Stimulated activated CD4-positive, alpha-beta T cell treated with anti-CD3 and anti-CD28 coated beads, Interleukin-12 subunit alpha, Interleukin-12 subunit beta, amount 100 ng/mL, for 24 hours (primary cell): ENCODE results near the gene CCR2.

ENCODE experiments used
- DNase-seq, 2 experiments: peaks; one replicate each; pipeline ENCODE4 v3.0.0-alpha.2; 2020; ENCODE audit warnings: low read depth in 2 of 2

The CCR2 gene

DNA sequence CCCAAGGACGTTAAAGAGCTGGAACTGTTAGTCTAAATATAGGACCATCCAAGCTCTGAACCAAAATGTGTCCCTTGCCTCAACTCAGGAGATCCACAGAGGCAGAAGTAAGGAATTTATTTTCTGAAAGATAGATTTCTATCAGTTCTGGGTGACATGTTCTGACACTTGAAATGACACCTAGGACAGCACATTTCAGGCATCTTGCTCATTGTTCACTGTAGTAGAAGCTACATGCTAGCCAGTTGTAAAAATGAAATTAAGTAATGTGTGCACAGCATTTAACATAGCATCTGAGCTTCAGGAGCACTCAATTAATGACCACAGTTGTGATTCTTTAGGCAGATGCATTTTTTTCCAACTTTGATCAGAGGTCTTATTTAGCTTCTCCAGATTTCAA is 567 bp downstream of the CCR2 start:
- no peak for DNase-seq

DNA sequence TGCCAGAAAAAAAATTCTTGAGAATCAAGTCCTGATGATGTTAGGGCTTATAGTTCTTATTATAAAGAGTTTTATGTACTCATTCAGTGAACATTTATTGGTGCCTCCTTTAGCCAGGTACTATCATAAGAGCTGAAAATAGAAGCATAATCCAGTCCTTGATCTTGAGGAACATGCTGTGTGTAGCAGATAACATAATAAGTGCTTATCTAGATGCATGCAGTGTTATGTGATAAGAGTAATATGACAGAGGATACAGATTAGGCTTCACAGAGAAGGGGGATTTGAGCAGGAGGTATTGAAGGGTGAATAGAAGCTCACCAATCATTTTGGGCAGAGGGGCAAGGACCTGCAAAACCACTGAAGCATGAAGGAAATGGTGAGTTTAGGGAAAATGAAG is 1.1 kb downstream of the CCR2 start:
- DNase-seq = no peak

DNA sequence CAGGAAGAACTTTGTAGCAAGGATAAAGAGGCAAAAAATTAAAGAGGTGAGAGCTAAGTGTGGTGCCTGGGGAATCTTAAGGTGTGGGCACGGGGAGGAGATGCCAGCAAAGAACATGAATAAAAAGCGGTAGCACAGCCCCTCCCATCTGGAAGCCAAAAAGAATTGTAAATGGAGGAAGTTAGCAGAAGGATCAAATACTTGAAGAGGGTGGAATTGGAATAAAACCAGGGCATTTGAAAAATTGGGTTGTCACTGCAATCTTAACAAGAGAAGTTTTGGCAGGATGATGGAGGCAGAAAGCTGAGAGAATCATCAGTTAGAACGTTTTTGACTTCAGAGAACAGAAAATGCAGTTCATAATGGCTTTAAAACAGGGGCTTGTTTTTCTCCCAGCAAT is 2.4 kb downstream of the CCR2 start:
- no peak for DNase-seq

DNA sequence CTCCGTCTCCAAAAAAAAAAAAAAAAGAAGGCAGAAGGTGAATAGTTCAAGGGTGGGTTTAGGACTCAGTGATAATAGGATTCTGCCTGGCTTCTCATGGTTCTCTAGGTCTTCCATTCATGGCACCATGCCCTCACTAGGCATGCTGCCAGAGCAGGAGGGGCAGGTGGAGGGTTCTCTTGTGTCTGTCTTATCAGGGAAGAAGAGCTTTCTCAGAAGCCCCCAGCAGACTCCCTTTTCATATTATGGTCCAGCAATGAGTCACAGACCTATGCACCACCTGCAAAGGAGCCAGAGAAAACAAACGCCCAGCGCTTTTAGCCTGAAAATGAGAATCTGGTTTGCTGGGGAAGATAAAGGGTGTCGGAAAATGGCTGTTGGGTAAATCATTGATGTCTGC is 3.0 kb downstream of the CCR2 start:
- DNase-seq = no peak

DNA sequence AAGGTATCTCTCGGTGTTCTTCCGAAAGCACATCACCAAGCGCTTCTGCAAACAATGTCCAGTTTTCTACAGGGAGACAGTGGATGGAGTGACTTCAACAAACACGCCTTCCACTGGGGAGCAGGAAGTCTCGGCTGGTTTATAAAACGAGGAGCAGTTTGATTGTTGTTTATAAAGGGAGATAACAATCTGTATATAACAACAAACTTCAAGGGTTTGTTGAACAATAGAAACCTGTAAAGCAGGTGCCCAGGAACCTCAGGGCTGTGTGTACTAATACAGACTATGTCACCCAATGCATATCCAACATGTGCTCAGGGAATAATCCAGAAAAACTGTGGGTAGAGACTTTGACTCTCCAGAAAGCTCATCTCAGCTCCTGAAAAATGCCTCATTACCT is 4.6 kb downstream of the CCR2 start:
- no peak for DNase-seq

DNA sequence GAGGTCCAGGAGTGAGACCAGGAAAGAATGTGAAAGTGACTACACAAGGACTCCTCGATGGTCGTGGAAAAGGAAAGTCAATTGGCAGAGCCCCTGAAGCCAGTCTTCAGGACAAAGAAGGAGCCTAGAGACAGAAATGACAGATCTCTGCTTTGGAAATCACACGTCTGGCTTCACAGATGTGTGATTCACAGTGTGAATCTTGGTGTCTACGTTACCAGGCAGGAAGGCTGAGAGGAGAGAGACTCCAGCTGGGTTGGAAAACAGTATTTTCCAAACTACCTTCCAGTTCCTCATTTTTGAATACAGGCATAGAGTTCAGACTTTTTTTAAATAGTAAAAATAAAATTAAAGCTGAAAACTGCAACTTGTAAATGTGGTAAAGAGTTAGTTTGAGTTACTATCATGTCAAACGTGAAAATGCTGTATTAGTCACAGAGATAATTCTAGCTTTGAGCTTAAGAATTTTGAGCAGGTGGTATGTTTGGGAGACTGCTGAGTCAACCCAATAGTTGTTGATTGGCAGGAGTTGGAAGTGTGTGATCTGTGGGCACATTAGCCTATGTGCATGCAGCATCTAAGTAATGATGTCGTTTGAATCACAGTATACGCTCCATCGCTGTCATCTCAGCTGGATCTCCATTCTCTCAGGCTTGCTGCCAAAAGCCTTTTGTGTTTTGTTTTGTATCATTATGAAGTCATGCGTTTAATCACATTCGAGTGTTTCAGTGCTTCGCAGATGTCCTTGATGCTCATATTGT is 6.0 kb downstream of the CCR2 start:
- DNase-seq = no peak

DNA sequence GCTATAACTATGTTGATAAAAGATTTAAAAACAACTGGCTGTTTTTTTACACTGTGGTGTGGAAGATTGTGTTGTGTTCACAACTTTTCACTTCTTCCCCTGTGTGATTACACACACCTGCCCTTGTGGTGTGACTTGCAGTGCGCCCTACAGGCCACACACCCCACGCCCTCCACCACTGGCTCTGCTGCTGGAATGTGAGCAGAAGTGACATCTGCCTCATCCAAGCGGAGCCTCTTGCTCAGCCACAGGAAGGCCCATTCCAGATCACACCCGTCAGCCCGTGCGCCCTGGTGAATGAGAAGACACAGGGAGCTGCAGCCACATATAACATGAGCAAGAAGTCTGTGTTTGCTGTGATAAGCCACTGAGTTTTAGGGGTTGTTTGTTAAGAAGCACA is 7.0 kb downstream of the CCR2 start:
- no peak for DNase-seq

DNA sequence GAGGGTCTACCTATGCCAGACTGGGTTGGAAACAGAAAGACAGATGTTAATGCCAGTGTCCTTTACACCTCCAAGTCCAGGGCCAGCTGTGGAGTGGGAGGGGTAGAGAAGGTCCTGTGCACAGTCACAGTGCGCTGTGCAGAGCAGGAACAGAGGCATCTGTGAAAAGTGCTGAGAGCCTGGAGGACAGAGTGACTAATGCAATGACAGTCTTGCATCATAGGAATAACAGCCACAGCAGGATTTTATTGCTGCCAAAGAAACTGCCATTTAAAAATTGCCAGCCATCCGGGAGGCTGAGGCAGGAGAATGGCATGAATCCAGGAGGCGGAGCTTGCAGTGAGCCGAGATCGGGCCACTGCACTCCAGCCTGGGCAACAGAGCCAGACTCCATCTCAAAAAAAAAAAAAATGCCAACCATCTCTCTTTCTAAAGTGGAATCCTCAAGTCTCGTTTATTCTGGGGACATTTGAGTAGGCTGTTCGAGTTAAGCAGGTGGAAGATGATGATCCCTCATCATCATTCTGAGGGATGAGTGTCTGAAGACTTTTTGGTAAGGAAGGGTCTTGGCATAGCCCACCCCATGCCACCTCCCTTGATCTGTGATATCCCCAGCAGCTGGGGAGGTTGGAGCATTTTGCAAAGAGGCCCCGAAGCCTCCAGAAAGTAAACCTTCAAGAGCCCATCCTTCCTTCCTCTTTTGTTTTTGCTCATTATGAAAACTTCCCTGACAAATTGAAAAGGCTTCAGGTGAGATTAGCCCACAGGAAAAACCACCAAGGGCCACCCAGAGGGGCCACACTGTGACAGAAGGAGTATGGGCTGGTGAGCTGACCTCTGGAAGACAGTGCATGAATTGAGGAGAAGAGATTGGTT is 7.7 kb downstream of the CCR2 start:
- no peak for DNase-seq

DNA sequence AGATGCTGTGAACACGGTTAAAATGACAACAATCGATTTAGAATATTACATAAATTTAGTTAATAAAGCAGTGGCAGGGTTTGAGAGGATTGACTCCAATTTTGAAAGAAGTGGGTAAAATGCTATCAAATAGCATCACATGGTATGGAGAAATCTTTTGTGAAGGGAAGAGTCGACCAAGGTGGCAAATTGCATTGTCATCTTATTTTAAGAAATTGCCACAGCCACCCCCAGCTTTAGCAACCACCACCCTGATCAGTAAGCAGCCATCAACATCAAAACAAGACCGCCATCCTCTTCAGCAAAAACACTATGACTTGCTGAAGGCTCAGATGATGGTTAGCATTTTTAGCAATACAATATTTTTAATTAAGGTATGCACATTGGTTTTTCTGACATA is 11.1 kb downstream of the CCR2 start:
- DNase-seq = no peak

DNA sequence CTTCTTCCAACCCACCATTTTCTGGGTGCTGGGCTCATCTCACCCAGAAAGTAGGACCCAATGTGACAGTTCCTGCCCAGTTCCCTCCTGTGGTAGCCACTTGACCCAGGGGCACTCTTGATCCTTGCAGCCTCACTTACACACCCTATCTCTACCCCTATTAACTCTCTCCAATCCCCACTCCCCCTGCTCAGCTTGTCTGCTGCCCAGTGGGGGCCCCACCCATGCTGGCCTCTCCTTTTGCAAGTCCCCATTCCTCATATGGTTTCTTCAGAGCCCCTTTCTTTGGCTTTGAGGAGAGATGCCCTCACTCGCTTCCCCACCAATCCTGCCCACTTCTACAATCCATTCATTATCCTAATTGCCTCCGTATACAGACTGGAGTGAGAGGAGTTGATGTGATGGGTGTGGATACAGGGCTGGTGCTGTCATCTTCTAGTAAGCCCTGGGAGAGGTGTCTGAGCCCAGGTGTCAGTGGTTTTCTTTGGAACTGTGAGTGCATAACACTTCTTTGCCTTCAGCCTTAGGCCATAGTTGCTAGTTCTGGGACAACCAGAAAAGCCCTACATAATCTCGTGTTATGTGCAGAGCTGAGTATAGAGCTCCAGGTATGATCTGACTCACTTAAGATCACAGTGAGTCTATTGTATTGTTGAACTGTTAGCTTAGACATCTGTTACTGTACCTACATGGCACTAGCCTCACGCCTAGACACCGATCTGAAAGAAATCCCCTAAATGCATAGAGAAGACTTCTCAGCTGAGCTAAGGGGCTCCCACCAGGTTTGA is 12.0 kb downstream of the CCR2 start:
- no peak for DNase-seq

DNA sequence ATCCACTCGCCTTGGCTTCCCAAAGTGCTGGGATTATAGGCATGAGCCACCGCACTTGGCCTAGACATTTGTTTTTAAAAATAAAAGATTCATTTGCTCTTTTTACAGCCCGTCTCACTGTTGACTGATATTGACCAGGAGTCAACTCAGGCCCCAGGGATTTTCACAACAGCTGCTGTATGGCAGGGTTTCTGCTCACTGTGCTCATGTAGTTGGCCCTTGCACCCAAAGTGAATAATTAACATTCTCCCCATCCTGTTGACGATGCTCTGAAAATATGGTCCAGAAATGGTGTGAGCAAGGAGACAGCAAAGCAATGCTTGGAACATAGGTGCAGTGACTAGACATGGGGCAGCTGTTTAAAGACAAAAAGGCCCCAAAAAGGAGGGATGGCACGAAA is 13.9 kb downstream of the CCR2 start:
- no peak for DNase-seq

DNA sequence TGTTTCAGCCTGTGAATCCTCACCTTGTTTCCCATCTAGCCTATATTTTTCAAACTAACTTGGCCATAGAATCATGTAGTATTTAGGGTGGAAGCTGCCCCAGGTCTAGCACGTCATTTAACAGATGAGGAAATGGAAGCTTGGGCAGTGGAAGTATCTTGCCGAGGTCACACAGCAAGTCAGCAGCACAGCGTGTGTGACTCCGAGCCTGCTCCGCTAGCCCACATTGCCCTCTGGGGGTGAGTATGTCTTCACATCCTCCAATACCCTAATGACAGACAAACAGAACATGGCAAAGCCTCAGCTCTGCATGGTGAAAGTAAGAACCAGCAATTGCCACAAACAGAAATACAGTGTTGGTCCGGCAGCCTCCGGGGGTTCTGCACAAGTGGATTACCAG is 14.7 kb downstream of the CCR2 start:
- peak in 1 of 2 experiments; percentile 33 for DNase-seq

DNA sequence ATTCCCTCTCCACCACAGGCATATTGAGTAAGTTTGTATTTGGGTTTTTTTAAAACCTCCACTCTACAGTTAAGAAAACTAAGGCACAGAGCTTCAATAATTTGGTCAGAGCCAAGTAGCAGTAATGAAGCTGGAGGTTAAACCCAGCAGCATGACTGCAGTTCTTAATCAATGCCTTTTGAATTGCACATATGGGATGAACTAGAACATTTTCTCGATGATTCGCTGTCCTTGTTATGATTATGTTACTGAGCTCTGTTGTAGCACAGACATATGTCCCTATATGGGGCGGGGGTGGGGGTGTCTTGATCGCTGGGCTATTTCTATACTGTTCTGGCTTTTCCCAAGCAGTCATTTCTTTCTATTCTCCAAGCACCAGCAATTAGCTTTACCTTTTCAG is 15.2 kb downstream of the CCR2 start:
- DNase-seq = no peak

DNA sequence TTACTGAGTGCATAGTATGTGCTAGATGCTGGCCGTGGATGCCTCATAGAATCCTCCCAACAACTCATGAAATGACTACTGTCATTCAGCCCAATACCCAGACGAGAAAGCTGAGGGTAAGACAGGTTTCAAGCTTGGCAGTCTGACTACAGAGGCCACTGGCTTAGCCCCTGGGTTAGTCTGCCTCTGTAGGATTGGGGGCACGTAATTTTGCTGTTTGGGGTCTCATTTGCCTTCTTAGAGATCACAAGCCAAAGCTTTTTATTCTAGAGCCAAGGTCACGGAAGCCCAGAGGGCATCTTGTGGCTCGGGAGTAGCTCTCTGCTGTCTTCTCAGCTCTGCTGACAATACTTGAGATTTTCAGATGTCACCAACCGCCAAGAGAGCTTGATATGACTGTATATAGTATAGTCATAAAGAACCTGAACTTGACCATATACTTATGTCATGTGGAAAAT is 15.8 kb downstream of the CCR2 start:
- DNase-seq = peak in 1 of 2 experiments; percentile 31

DNA sequence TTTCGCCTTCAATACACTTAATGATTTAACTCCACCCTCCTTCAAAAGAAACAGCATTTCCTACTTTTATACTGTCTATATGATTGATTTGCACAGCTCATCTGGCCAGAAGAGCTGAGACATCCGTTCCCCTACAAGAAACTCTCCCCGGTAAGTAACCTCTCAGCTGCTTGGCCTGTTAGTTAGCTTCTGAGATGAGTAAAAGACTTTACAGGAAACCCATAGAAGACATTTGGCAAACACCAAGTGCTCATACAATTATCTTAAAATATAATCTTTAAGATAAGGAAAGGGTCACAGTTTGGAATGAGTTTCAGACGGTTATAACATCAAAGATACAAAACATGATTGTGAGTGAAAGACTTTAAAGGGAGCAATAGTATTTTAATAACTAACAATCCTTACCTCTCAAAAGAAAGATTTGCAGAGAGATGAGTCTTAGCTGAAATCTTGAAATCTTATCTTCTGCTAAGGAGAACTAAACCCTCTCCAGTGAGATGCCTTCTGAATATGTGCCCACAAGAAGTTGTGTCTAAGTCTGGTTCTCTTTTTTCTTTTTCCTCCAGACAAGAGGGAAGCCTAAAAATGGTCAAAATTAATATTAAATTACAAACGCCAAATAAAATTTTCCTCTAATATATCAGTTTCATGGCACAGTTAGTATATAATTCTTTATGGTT is 17.1 kb downstream of the CCR2 start, which contains the start of gene CCR5:
Gene CCR5 (plus strand): TSS at position 108 of the 680 bp plus-strand sequence. CDS start 1,957 bp downstream, outside the sequence.
- DNase-seq = no peak

DNA sequence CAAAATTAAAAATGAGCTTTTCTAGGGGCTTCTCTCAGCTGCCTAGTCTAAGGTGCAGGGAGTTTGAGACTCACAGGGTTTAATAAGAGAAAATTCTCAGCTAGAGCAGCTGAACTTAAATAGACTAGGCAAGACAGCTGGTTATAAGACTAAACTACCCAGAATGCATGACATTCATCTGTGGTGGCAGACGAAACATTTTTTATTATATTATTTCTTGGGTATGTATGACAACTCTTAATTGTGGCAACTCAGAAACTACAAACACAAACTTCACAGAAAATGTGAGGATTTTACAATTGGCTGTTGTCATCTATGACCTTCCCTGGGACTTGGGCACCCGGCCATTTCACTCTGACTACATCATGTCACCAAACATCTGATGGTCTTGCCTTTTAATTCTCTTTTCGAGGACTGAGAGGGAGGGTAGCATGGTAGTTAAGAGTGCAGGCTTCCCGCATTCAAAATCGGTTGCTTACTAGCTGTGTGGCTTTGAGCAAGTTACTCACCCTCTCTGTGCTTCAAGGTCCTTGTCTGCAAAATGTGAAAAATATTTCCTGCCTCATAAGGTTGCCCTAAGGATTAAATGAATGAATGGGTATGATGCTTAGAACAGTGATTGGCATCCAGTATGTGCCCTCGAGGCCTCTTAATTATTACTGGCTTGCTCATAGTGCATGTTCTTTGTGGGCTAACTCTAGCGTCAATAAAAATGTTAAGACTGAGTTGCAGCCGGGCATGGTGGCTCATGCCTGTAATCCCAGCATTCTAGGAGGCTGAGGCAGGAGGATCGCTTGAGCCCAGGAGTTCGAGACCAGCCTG is 17.8 kb downstream of the CCR2 start:
- no peak for DNase-seq

DNA sequence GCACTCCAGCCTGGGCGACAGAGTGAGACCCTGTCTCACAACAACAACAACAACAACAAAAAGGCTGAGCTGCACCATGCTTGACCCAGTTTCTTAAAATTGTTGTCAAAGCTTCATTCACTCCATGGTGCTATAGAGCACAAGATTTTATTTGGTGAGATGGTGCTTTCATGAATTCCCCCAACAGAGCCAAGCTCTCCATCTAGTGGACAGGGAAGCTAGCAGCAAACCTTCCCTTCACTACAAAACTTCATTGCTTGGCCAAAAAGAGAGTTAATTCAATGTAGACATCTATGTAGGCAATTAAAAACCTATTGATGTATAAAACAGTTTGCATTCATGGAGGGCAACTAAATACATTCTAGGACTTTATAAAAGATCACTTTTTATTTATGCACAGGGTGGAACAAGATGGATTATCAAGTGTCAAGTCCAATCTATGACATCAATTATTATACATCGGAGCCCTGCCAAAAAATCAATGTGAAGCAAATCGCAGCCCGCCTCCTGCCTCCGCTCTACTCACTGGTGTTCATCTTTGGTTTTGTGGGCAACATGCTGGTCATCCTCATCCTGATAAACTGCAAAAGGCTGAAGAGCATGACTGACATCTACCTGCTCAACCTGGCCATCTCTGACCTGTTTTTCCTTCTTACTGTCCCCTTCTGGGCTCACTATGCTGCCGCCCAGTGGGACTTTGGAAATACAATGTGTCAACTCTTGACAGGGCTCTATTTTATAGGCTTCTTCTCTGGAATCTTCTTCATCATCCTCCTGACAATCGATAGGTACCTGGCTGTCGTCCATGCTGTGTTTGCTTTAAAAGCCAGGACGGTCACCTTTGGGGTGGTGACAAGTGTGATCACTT is 18.8 kb downstream of the CCR2 start:
- DNase-seq = no peak

DNA sequence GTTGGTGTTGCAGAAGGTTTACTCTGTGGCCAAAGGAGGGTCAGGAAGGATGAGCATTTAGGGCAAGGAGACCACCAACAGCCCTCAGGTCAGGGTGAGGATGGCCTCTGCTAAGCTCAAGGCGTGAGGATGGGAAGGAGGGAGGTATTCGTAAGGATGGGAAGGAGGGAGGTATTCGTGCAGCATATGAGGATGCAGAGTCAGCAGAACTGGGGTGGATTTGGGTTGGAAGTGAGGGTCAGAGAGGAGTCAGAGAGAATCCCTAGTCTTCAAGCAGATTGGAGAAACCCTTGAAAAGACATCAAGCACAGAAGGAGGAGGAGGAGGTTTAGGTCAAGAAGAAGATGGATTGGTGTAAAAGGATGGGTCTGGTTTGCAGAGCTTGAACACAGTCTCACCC is 20.8 kb downstream of the CCR2 start:
- no peak for DNase-seq

DNA sequence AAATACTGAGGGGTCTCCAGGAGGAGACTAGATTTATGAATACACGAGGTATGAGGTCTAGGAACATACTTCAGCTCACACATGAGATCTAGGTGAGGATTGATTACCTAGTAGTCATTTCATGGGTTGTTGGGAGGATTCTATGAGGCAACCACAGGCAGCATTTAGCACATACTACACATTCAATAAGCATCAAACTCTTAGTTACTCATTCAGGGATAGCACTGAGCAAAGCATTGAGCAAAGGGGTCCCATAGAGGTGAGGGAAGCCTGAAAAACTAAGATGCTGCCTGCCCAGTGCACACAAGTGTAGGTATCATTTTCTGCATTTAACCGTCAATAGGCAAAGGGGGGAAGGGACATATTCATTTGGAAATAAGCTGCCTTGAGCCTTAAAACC is 21.3 kb downstream of the CCR2 start:
- DNase-seq = no peak

DNA sequence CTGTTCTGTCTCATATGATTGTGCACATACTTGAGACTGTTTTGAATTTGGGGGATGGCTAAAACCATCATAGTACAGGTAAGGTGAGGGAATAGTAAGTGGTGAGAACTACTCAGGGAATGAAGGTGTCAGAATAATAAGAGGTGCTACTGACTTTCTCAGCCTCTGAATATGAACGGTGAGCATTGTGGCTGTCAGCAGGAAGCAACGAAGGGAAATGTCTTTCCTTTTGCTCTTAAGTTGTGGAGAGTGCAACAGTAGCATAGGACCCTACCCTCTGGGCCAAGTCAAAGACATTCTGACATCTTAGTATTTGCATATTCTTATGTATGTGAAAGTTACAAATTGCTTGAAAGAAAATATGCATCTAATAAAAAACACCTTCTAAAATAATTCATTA is 21.9 kb downstream of the CCR2 start:
- DNase-seq = no peak
